Measurements from ENCODE around the gene CDYL2.
"Not testable (repeated sequence)": the region's sequence is repeated elsewhere in the genome, so short reads cannot be mapped to it uniquely, and the experiment has no call there.

The CDYL2 gene, protein sequence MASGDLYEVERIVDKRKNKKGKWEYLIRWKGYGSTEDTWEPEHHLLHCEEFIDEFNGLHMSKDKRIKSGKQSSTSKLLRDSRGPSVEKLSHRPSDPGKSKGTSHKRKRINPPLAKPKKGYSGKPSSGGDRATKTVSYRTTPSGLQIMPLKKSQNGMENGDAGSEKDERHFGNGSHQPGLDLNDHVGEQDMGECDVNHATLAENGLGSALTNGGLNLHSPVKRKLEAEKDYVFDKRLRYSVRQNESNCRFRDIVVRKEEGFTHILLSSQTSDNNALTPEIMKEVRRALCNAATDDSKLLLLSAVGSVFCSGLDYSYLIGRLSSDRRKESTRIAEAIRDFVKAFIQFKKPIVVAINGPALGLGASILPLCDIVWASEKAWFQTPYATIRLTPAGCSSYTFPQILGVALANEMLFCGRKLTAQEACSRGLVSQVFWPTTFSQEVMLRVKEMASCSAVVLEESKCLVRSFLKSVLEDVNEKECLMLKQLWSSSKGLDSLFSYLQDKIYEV

DNA sequence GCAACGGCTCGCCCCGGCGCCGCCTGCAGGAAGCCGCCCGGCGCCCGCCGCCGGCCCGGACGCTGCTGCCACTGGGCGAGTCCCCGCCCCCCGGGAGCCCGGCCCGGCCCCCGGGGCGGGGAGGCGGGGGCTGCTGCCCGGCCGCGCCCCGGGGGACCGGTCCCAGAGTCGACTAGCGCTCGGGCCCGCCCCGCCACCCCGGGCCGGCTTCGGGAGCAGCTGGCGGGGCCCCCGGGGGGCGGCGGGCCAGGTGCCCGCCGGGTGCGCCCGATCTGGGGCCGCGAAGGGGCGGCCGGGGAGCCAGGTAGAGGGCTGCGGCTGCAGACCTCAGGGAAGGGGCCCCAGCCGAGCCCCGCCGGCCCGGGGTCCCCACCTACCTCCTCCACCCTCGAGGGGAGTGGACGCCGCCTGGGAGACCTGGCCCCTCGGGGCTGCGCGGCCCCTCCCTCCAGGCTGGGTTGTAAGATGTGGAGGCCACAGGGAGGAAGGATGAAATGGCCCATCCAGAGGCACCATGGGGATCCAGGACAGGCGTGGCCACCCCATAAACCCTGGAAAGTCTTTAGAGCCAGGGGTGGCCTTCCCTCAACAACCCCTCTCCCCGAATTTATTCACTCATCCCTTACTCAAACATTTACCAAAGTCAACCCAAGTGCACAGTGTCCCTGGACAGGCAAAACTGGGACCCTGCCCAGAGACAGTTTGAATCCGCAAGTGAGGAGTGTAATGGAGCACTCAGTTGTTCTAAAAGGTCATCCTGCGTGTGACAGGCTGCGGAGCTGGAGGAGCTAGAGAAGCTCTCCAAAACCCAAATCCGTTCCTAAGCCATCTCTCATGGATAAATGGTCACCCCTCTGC lies at the start of gene CDYL2:
Gene CDYL2, minus strand, starts transcription at position 73 of the 858 bp plus-strand sequence. CDS start 425 bp downstream, outside the sequence.
- peak; percentile 65 for DNase-seq

DNA sequence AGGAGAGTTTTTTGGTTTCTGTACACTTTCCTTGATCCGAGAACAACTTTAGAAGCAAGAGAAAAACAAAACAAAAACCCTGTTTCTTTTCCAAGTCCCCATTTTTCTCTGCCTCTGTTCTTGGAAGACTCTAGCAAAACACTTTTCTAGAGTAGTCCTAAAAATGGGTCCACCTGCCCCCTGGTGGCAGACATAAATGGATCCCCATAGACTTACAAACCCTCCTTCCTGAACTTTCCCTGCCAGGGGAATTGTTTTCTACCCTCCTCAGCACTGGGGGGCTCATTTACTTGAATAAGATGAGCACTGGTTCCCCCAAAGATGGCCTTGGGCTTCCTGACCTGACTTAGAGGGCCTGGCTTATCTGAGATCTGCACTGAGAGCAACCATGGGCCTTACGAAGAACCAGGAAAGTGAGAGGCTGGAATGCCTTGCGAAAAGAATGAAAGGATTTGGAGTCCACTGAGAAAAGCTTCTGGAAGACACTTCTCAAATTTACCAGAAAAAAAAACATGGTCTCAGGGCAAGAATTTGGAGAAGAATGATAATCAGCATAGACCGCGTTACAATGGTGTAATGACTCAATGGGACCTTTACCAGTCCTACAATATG lies 48.0 kb upstream of the CDYL2 start:
- DNase-seq = peak; percentile 47

DNA sequence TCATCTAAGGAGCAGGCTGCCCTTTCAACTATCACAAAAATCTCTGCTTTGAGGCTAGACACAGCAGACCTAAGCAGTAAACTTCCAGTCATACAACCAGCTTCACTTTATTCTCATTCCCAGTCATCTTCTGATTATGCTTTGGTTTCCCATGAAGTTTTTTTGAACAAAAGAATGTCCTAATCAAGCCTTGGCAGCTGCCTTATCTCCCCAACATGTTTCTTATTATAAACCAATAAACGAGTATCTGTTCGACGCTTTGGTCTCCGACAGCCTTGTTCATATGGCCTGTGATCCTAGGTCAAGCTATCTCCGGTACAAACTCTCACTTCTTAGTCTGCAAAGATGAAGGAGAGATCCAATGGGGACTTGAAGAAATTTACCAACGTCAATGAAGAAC lies 47.4 kb upstream of the CDYL2 start:
- DNase-seq = no peak

DNA sequence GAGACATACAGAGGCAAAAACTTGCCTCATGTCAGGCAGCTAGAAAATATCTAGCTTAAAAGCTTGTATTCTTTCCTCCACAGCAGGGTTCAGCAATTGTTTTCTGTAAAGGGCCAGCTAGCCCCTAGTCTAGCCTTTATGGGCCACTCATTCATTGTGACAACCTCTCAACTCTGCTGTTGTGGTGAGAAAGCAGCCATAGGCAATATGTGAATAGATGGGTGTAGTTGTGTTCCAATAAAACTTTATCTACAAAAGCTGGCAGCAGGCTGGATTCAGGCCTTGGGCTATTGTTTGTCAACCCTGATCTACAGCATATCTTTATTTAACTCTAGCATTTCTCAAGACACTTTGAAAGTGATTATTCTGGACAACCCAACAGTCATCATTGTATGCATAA lies 46.4 kb upstream of the CDYL2 start:
- no peak for DNase-seq

DNA sequence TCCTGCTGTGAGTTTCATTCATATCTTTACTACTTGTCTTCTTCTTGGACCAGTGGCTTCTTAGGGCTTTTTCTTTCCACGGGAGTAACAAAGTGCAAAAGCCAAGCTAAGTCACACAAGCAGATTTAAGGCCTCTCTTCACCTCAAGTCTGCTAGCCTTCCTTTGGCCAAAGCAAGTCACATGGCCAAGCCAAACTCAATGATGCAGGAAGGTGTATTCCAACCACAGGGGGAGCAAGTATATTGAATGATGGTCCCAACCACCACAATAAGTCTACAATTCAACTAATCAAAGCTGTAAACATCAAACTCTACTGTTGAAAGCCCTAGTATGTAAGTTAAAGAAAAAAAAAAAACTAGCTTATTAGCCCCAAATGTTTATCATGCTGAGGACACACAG lies 44.5 kb upstream of the CDYL2 start:
- DNase-seq = no peak

DNA sequence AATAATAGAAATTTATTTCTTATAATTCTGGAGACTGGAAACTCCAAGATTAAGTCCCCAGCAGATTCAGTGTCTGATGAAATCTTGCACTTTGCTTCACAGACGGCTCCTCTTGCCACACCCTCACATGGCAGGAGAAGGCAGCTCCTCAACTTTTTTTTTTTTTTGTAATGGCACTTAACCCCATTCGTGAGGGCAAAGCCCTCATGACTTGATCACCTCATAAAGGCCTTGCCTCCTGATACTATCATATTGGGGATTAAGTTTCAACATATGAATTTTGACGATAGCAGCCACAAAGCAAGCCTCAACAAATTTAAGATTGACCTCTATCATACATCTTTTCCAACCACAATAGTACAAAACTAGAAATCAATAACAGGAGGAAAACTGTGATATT lies 42.3 kb upstream of the CDYL2 start:
- DNase-seq = no peak

DNA sequence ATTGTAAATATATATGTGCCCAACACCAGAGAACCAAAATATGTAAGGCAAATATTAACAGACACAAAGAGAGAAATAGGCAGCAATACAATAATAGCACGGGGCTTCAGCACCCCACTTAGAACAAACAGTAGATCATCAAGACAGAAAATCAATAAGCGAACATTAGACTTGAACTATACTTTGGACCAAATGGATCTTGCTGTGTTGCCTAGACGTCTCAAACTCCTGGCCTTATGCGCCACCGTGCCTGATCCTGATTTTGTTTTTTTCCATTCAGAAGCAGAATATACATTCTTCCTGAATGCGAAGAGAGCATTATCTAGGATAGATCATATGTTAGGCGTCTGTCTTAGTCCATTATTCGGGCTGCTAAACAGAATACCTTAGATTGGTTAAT lies 41.9 kb upstream of the CDYL2 start:
- no peak for DNase-seq

DNA sequence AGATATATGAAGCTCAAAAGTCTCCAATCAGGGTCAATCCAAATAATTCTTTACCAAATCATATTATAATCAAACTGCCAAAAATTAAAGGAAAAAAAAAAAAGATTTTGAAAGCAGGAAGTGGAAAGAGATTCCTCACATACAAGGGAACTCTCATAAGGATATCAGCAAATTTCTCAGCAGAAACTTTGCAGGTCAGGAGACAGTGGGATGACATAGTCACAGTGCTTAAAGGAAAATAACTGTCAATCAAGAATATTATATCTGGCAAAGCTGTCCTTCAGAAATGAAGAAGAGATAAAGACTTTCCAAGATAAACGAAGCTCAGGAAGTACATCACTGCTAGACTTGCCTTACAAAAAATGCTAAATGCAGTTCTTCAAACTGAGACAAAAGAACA lies 40.0 kb upstream of the CDYL2 start:
- DNase-seq = no peak

DNA sequence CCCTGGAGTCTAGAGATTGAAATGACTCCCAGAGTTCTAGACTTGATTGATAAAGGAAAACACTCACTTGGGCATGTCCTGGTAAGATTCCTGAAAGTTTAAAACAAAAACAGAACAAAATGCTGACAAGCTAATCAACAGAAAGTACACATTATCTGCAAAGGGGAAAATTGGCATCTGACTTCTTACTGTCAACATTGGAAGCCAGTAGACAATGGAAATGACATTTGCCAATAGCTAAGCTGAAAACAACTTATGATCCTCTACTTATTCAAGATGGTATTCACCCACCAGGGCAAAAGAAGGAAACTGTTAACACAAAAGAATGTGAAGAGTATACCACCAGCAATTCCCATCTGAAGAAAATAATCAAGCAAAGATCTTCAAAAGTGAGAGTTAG lies 36.8 kb upstream of the CDYL2 start:
- no peak for DNase-seq

DNA sequence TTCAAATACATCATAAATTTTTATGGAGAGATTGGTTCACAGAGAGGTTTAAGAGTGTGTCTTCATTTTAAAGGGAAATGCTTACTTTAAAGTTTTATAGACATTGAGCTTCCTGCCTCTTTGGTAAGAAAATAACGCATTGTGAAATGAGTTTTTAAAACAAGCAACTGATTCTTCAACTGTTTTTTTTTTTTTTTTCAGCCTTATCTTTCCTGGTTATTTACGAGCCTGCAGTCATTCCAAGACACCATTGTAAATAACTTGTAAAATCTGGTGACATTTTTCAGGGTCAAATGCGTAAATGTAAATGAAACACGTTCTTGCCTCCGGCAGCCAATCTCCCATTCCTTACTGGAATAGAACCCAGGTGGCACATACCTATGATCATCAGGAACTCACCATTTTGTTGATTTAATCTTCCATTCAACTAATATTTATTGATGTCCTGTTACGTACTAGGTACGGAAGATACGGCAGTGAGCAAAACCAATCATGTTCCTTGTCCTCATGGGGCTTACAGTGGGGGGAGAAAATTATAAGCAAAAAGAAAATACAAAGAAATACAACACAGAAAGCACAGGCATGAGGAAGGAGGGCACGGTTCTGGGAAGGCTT lies 33.2 kb upstream of the CDYL2 start:
- DNase-seq = no peak

DNA sequence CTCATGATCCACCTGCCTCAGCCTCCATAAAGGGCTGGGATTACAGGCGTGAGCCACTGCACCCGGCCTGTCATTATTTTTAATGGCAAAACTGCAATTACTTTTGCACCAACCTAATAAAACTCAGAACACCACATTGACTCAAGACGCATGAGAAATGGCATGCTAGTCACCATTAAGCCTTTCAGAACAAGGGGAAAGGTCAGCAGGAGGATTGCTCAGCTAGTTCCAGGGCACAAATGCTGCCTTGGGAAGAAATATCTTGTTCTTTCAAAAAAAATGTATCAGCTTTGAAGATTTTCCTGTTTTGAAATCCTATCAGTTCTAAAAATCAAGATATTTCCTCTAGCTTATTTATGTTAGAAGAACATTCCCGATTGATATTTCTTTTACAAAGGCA lies 32.4 kb upstream of the CDYL2 start:
- DNase-seq = no peak

DNA sequence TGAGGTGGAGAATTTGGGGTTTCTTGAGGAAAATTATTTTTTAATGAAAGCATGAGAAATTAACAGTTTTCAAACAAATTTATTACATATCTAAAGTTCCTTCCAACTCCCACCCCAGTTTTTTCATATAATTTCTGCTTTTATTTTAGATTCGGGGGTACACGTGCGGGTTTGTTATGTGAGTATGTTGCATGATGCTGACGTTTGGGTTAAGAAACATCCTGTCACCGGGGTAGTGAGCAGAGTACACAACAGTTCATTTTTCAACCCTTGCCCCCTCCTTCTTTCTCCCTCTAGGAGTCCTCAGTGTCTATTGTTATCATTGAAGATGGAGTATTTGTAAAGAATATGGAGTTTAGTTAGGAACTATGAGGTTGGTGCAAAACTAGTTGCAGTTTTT lies 31.8 kb upstream of the CDYL2 start:
- DNase-seq = no peak

DNA sequence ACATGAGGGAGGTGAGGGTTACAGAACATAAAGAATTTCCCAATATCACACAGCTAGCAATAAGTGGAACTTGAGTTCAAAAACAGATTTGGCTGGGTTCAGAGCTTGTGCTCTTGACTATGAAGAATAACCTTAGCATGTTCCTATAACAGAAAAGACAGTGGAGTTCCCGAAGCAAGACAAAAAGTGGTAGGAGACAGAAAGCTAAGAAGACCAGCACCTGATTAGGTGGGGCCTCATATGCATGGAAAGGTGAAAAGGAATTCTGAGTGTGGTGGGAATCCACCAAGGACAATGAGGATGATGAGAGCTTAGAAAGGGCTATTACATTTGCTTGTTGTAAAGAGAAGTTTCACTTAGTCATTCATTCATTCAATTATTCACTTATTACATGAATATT lies 26.6 kb upstream of the CDYL2 start:
- no peak for DNase-seq

DNA sequence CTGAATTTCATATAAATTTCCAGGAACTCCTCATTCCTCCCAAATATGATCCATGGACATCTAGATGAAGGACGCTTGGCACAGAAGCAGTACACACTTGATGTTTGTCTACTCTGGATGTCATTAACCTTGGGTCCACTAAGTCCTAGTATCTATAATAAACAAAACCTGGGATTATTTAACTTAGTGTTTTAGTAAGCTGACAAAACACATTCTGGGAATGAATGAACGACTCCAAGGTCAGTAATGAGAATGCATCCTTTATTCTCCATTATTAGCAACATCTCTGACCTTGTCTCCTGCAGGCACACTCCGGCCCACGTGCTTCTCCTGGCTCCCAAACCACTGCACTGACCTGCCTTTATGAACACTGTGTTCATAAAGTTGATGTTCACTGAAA lies 24.1 kb upstream of the CDYL2 start:
- DNase-seq = no peak

DNA sequence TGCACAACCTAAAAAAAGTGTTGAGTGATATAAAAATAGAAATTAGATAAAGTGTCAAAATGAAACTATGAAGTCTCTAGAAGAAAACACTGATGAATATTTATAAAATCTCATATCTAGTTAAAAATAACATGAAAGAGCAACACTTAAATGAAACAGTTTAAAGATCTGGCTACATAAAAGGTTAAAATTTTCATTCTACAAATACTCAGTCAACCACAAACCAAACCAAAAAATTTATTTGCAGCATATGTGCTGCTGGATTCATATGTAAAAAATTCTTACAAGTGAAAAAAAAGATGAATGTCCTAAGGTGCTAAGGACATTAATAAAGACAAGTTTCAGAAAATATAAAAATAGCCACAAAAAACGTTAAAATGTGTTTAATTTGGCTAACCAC lies 22.6 kb upstream of the CDYL2 start:
- no peak for DNase-seq

DNA sequence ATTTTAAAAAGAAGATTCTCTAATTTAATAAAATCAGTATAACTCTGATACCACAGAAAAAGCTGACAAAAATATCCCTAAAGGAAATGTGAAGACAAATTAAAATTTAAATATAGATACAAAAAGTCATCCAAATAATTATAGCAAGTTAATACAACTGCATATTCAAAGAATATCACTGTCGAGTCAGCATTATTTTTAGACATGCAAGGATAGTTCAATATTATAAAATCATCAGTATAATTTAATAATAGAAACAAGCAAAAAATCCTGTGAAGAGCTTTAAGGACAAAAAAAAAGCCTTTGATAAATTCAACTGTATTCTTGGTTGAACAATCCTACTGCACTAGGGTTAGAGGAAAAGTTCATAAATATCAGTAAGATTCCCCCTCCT lies 21.0 kb upstream of the CDYL2 start:
- no peak for DNase-seq

DNA sequence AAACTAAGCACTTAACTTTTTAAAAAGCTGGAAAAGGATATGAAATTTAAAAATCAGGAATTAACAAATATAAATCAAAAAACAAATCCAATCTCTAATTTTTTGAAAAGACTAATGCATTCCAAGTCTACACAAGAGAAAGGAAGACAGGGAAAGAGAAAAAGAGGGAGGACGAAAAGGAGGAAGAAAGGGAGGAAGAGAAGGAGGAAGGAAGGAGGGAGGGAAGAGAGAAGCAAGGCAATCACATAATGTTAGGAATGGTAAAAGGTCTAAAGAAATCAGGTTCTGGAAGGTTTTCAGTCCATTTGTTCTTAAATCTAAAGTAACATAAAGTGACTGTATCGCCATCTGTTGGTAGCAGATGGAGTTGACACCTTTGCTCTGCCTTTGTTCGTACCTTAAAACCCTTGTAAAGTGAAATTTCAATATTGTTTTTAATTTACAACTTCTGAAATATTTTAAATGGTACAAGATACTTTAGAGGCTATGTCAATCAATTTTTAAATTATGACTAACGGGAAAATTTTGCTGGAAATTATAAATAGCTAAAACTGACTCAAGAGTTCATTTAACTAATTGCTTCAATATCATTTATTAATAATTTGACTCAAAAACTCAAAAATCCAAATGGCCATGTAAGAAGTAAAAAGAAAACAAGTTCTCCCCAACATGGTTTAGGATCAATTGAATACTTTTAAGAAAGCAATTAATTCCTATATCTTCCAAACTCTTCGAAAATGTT lies 20.4 kb upstream of the CDYL2 start:
- DNase-seq = peak; percentile 47

DNA sequence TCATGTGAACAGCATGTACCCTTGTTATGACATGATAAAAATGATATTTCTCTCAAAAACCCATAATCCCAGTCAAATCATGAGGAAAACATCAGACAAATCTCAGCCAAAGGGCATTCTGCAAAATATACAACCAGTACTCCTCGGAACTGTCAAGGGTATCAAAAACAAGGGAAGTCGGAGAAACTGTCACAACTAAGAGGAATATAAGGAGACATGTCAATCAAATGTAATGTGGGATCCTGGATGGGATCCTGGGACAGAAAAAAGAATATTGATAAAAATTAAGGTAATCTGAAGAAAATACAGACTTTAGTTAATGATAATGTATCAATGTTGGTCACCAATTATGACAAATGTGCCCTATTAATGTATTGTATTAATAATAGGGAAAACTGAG lies 15.6 kb upstream of the CDYL2 start:
- DNase-seq = no peak

DNA sequence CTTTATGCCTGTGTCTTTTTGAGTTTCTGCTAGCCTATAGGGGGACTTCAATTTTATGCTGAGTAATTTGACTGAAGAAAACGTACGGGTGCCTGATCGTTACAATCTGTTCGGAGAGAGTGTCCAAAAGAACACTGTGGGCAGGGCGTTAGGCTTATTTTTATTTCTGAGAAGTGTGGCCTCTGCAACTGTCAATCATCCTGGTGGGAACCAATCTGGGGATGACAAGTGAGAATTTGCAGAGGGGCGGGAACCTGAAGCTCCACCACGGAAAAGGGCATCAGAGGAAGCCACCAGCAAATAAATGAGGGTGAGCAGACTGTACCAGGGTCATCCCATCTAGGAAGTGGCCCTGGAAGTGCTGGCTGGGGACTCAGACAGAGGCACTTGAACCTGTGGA lies 12.0 kb upstream of the CDYL2 start:
- DNase-seq = no peak

DNA sequence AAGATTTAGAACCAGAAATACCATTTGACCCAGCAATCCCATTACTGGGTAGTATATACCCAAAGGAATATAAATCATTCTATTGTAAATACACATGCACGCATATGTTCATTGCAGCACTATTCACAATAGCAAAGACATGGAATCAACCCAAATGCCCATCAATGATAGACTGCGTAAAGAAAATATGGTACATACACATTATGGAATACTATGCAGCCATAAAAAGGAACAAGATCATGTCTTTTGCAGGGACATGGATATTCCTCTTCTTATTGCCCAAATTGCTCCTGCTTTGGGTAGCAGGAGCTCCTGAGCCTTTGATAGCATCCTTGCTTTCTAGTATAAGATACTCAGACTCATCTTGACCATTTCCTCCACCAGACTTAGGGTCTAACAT lies 10.9 kb upstream of the CDYL2 start:
- not testable (repeated sequence) for DNase-seq

DNA sequence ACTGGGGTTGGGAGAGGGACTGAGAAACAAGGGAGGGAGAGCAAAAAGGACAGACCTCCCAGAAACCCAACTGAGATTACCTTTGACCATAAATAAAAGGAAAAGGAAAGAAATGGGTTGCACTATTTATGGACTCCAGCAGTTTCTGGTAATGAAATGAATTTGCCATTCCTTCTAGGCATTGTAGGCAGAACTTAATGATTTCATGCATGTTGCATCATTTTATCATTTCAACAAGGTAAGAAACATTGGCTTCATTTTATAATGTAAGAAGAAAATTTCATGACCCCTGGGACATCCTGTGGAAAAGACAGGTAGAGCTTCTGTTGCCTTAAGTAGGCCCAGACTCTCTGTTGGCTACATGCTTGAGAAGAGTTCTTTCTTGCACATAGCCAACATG lies 8.2 kb upstream of the CDYL2 start:
- no peak for DNase-seq

DNA sequence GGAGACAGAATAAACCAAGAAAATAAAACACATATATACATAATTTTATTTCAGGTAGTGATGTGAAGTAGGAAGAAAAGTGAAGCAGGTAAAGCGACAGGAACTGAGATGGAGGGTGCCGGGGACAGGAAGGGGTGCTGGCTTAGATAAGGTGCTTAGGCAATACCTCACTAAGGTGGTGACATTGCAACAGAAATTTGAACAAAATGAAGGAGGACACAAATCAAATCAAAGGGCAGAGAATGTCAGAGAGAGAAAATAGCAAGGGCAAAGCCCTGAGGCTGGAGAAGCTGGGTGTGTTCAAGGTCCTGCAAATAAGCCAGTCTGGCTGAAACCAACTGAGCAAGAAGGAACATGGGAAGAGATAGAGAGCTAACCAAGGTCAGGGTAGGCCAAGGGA lies 5.0 kb upstream of the CDYL2 start:
- DNase-seq = no peak

DNA sequence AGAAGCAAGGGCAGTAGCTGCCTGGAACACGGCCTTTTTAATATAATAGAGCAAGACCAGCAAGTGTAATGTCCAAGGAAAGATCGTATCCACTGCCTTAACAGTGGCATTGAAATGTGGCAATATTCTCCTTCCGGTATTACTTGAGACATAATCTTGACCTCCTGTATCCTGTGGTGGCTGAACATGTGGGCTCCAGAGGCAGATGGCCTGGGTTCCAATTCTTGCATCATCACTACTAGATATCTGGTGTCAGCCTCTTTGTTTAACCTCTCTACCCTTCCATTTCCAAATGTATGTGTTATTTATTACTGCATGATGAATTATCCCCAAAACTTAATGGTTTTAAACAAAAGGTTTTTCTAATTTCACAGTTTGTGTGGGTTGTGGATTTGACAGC lies 3.5 kb upstream of the CDYL2 start:
- no peak for DNase-seq
